ENCODE measurements around the gene GPC1.

The GPC1 gene

GRCh38 chr2:240459401-240460252 lies 24.2 kb downstream of the GPC1 start:
- DNase-seq = no peak

GRCh38 chr2:240460253-240460711 lies 24.8 kb downstream of the GPC1 start:
- no peak for DNase-seq

- DNase-seq = no peak
Measured at GRCh38 chr2:240460781-240461431, 25.4 kb downstream of the GPC1 start.

GRCh38 chr2:240461471-240462072 lies 26.1 kb downstream of the GPC1 start:
- DNase-seq = no peak

GRCh38 chr2:240462073-240462706 lies 26.7 kb downstream of the GPC1 start:
- no peak for DNase-seq

- DNase-seq = no peak
Measured at GRCh38 chr2:240462707-240463273, 27.3 kb downstream of the GPC1 start.

GRCh38 chr2:240463274-240463865 lies 27.9 kb downstream of the GPC1 start:
- DNase-seq = no peak

GRCh38 chr2:240463866-240464481 lies 28.5 kb downstream of the GPC1 start:
- no peak for DNase-seq

- no peak for DNase-seq
Measured at GRCh38 chr2:240464514-240465241, 29.2 kb downstream of the GPC1 start.

GRCh38 chr2:240465268-240465764 lies 29.9 kb downstream of the GPC1 start:
- no peak for DNase-seq

GRCh38 chr2:240465765-240466578 lies 30.5 kb downstream of the GPC1 start:
- DNase-seq = no peak

- no peak for DNase-seq
Measured at GRCh38 chr2:240466579-240467148, 31.2 kb downstream of the GPC1 start.

- no peak for DNase-seq
Measured at GRCh38 chr2:240467149-240467642, 31.7 kb downstream of the GPC1 start.

GRCh38 chr2:240467659-240468302 lies 32.3 kb downstream of the GPC1 start:
- no peak for DNase-seq

- no peak for DNase-seq
Measured at GRCh38 chr2:240468303-240469238, 33.1 kb downstream of the GPC1 start.

- DNase-seq = no peak
Measured at GRCh38 chr2:240469239-240469636, 33.8 kb downstream of the GPC1 start.

- no peak for DNase-seq
Measured at GRCh38 chr2:240469740-240470139, 34.3 kb downstream of the GPC1 start.
